ENCODE data around the gene CYP4F8. TPM values are rescaled to one million over a fixed set of nuclear protein-coding genes. Genes with fewer than 3 reads are reported as not detected.
"Not testable (repeated sequence)": the region's sequence is repeated elsewhere in the genome, so short reads cannot be mapped to it uniquely, and the experiment has no call there.

The CYP4F8 gene
- total RNA-seq, 2 donors from 2014 or later = not detected

GRCh38 chr19:15675560-15675959 is 60.5 kb downstream of the CYP4F8 start:
- TF ChIP-seq CTCF (IDR thresholded peaks at IDR 0.05) = no peak
- H3K9me3 ChIP-seq = no peaks in the 10 kb centered on the region
- H3K4me3 ChIP-seq = no peak overlapping the region
- peaks cover 0 to 14% of the 10 kb centered on the region in 2 donors for H3K4me1 ChIP-seq
- no peak overlapping the region for H3K27ac ChIP-seq
- no peaks in the 10 kb centered on the region for H3K27me3 ChIP-seq
- DNase-seq (ENCODE audit: low spot score) = no peak
- H3K36me3 ChIP-seq = no peaks in the 10 kb centered on the region

- Histone ChIP-seq H3K36me3 (no peaks in the 10 kb centered on the region), H3K27me3 (no peaks in the 10 kb centered on the region), H3K4me1 (no peaks in the 10 kb centered on the region), H3K27ac (no peak overlapping the region), H3K9me3 (no peaks in the 10 kb centered on the region), H3K4me3 (no peak overlapping the region)
- TF ChIP-seq CTCF (IDR thresholded peaks at IDR 0.05) = no peak
- no peak for DNase-seq (ENCODE audit: low spot score)
Observed at GRCh38 chr19:15679089-15679488, 64.1 kb downstream of the CYP4F8 start.

- DNase-seq (ENCODE audit: low spot score); H3K9me3 ChIP-seq; H3K4me1 ChIP-seq; H3K4me3 ChIP-seq; H3K36me3 ChIP-seq; H3K27me3 ChIP-seq; H3K27ac ChIP-seq: not testable (repeated sequence)
Observed at GRCh38 chr19:15679865-15680264, 64.8 kb downstream of the CYP4F8 start.

Other genes with a start within 250 kb of the CYP4F8 start
- 10 to 100 TPM; 12.3 to 17.9 TPM for gene AKAP8, start 235.4 kb upstream of the CYP4F8 start, total RNA-seq
- 10 to 100 TPM; 66.5 to 78.2 TPM for gene AKAP8L, start 196.2 kb upstream of the CYP4F8 start, total RNA-seq
- gene WIZ, start 165.3 kb upstream of the CYP4F8 start, total RNA-seq = 10 to 100 TPM; 22.4 to 44.2 TPM
- gene RASAL3, start 150.7 kb upstream of the CYP4F8 start, total RNA-seq = 1 to 10 TPM in 1 of 2 donors, under 1 TPM in 1; 0.48 to 1.7 TPM
- not detected for gene PGLYRP2, start 135.7 kb upstream of the CYP4F8 start, total RNA-seq
- gene CYP4F22, start 106.7 kb upstream of the CYP4F8 start, total RNA-seq = not detected
- under 1 TPM in 1 of 2 donors, not detected in 1; 0.15 TPM for gene CYP4F3, start 25.7 kb downstream of the CYP4F8 start, total RNA-seq
- gene CYP4F12, start 57.9 kb downstream of the CYP4F8 start, total RNA-seq = 1 to 10 TPM; 3.1 to 4.3 TPM
- gene OR10H2, start 112.8 kb downstream of the CYP4F8 start, total RNA-seq = not detected
- not detected for gene OR10H3, start 122.8 kb downstream of the CYP4F8 start, total RNA-seq
- not detected for gene OR10H5, start 172.4 kb downstream of the CYP4F8 start, total RNA-seq
- gene OR10H1, start 200.4 kb downstream of the CYP4F8 start, total RNA-seq = not detected

Measured in right atrium auricular region (tissue), 2 donors.